Bronchus fibroblast of lung (primary cell): ENCODE measurements around the gene CRIP2. TPM values are rescaled to one million over a fixed set of nuclear protein-coding genes. Genes with fewer than 3 reads are reported as not detected.

ENCODE experiments used
- total RNA-seq: library from RNA; depleted of rRNA; stranded (reverse); fragments of >200 nt; gene quantifications from 2 replicates; pipeline ENCODE4 v1.2.3, GENCODE V29; 2015

The CRIP2 gene
- total RNA-seq, result 102 and 104 TPM in 2 replicates

GRCh38 chr14:105474483-105475268, at the start of gene CRIP2:
TSS of gene CRIP2 (plus strand) at chr14:105474821. CDS start at chr14:105474863, 42 bp downstream.

GRCh38 chr14:105486163-105486973, 11.7 kb downstream of the CRIP2 start, which contains the start of gene CRIP1:
TSS of gene CRIP1 (plus strand) at chr14:105486886. CDS start at chr14:105487260, 374 bp downstream.

GRCh38 chr14:105490572-105491365, 16.1 kb downstream of the CRIP2 start, which contains the start of gene TEDC1:
TSS of gene TEDC1 (plus strand) at chr14:105491246. CDS start at chr14:105491376, 130 bp downstream.

GRCh38 chr14:105525861-105526775, 51.5 kb downstream of the CRIP2 start, which contains the start of gene TMEM121:
TSS of gene TMEM121 (plus strand) at chr14:105526583. CDS start at chr14:105528835, 2,252 bp downstream.

Other genes with a start within 250 kb of the CRIP2 start
- gene BTBD6, start 226.3 kb upstream of the CRIP2 start, total RNA-seq, result 56.2 and 63.7 TPM in 2 replicates
- 26.8 and 27.2 TPM in 2 replicates for gene BRF1, start 173.8 kb upstream of the CRIP2 start, total RNA-seq
- gene PACS2, start 160.1 kb upstream of the CRIP2 start, total RNA-seq, result 40.3 and 40.5 TPM in 2 replicates
- under 0.01 TPM in 1 of 2 replicates, not detected in the other for gene TEX22, start 76.3 kb upstream of the CRIP2 start, total RNA-seq
- 39.2 and 47.0 TPM in 2 replicates for gene MTA1, start 55.0 kb upstream of the CRIP2 start, total RNA-seq
- gene CRIP1, start 12.1 kb downstream of the CRIP2 start, total RNA-seq, result 1.7 and 3.3 TPM in 2 replicates
- gene TEDC1, start 16.4 kb downstream of the CRIP2 start, total RNA-seq, result 16.3 and 19.2 TPM in 2 replicates
- gene TMEM121, start 51.8 kb downstream of the CRIP2 start, total RNA-seq, result 9.1 and 11.4 TPM in 2 replicates